Heart right ventricle (tissue), 16 donors: ENCODE data around the gene CSMD2. TPM values are rescaled to one million over a fixed set of nuclear protein-coding genes. Genes with fewer than 3 reads are reported as not detected.

Experiments used
- ATAC-seq, 8 donors: fragments of 200-7000 bp; cut with Tn5 transposase; one replicate each; pipeline ENCODE4 v1.9.1; 2020; ENCODE audit warnings: mild to moderate bottlenecking in 8 of 8, moderate library complexity in 8 of 8, moderate number of reproducible peaks in 1 of 8
- DNase-seq, 2 donors: peaks; one replicate each; pipeline ENCODE4 v3.0.0-alpha.2; 2020
- H3K27ac ChIP-seq, 10 donors: fragments of 200-600 bp; sonication (generic) in 2 of 10; one replicate each; pipeline versions ENCODE4 v1.5.0 to v1.8.0; 2020 to 2022; ENCODE audit warnings: mild to moderate bottlenecking in 3 of 10
- H3K27me3 ChIP-seq, 7 donors: fragments of 200-600 bp; one replicate each; pipeline ENCODE4 v1.8.0; 2021 to 2022; ENCODE audit warnings: mild to moderate bottlenecking in 2 of 7
- H3K36me3 ChIP-seq, 9 donors: fragments of 200-600 bp; sonication (generic) in 1 of 9; one replicate each; pipeline versions ENCODE4 v1.5.0 to v1.8.0; 2020 to 2022; ENCODE audit warnings: mild to moderate bottlenecking in 2 of 9
- H3K4me1 ChIP-seq, 9 donors: fragments of 200-600 bp; sonication (generic) in 1 of 9; one replicate each; pipeline versions ENCODE4 v1.5.0 to v1.8.0; 2020 to 2022; ENCODE audit warnings: mild to moderate bottlenecking in 4 of 9
- H3K4me3 ChIP-seq, 10 donors: fragments of 200-600 bp; sonication (generic) in 2 of 10; one replicate each; pipeline versions ENCODE4 v1.5.0 to v1.8.0; 2020 to 2022; ENCODE audit warnings: mild to moderate bottlenecking in 7 of 10, moderate library complexity in 2 of 10
- H3K9me3 ChIP-seq, 11 donors: fragments of 200-600 bp in 10 of 11; sonication (generic) in 2 of 11; one replicate each; pipeline versions ENCODE4 v1.5.0 to v1.8.0; 2013 to 2022; ENCODE audit warnings: mild to moderate bottlenecking in 2 of 11, control low read depth in 1 of 11, moderate library complexity in 1 of 11
- CTCF ChIP-seq, 9 donors: fragments of 200-600 bp; sonication (generic) in 2 of 9; IDR thresholded peaks; one replicate each; pipeline versions ENCODE4 v1.5.0 to v1.8.0; 2021 to 2022; ENCODE audit warnings: antibody characterized with exemption in 9 of 9, mild to moderate bottlenecking in 5 of 9, moderate library complexity in 1 of 9
- WGBS, 2 donors: extraction: QIAGEN DNeasy Blood & Tissue Kit; methylation state at CpG; one replicate each; pipeline ENCODE4 v1.1.7; 2013; ENCODE audit warnings: inconsistent platforms in 1 of 2; 5-methylcytosine and 5-hydroxymethylcytosine counted together
- intact Hi-C, 10 donors: fragments of 100-400 bp; cut with DNase I; formaldehyde crosslinking; loops; one replicate each; pipeline versions ENCODE4 v1.11.1 to v1.14.2; 2022
- polyA plus RNA-seq, 2 donors: library from polyadenylated mRNA; stranded (reverse); fragments of 200-250 nt; gene quantifications; one replicate each; pipeline ENCODE4 v1.2.3, GENCODE V29; 2013
- total RNA-seq, 10 donors: library from RNA; stranded (reverse); fragmentation: NEBNext Ultra II Directional in 3 of 10; extraction: Animal tissue kit (Norgen Biotek cat#: 25700) in 3 of 10; gene quantifications; one replicate each; pipeline versions ENCODE4 v1.2.1 to v1.2.4, GENCODE V29; 2021 to 2023
- donor health status: Arrhythmogenic right ventricular cardiomyopathy.
- donor health status: ischemic (EF 13 %, LVEDD 7.1; RV severe dilation, severe dysfunction).
- donor health status: healthy with polysubstance abuse.
- donor health status: DM: no; HTN: yes; CAD: no.
- donor health status: DM: no; HTN: no; CAD: no.
- donor health status: ischemic (EF 25% LVEDD 6.9; RV normal size, moderate dysfunction).
- donor health status: ischemic (EF 25% LVEDD 5.7; RV mildly dilated, moderate dysfunction).
- donor health status: healthy.
- donor health status: DM: yes; HTN: yes; CAD: no.
- donor health status: Ischemic cardiomyopathy.
- donor health status: ischemic (EF 35%, LVEDD 5.7; RV mildly dilated, moderate dysfunction).
- donor health status: nonischemic (EF 11% LVEDD 7.7; RV severe dilation, severe dysfunction).
- donor health status: DM: yes; HTN: yes; CAD: no.
- donor health status: PGD.
- donor health status: ischemic (EF 29% LVEDD 5.4; RV normal size, mild dysfunction).
- donor health status: nonischemic (EF 23%, LVEDD 6.1; RV moderate dilation, normal function).

Gene CSMD2
- total and polyA plus RNA-seq, 12 donors: 0.04 to 0.97 (median 0.14) TPM; not detected in 1

DNA sequence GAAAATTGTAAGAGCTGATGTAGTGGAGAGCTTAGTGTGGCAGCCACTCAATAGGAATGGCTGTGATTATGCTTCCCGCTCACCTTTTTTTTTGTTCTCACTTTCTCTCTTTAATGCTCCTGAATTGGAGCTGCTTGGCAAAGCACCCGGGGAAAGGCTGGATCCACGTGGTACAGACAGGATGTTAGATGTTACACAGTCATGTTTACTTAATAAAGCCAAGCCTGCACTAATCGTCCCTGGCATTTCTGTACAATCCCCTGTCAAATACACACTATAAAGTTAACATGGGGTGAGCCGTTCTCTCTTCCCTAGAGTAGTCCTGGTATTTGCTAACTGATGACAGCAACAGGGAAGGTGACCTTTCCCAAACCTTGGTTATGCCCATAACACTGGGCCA, 504.8 kb downstream of the CSMD2 start:
- H3K27me3 ChIP-seq: no peaks in the 10 kb centered on the region
- H3K9me3 ChIP-seq: no peaks in the 10 kb centered on the region
- TF ChIP-seq CTCF (IDR thresholded peaks at IDR 0.05): no peak
- DNase-seq (no peak), ATAC-seq (peak in 2 of 8 donors; percentile 18)
- no peak overlapping the region for H3K4me3 ChIP-seq
- peaks cover 0 to 31% (median 10%) of the 10 kb centered on the region in 9 donors for H3K4me1 ChIP-seq
- H3K27ac ChIP-seq: no peak overlapping the region
- no peaks in the 10 kb centered on the region for H3K36me3 ChIP-seq
- WGBS, 2 donors: 45 to 51% methylated on average over 5 of the region's 5 CpGs
- intact Hi-C loops: no loop called here

- ATAC-seq (no peak), DNase-seq (no peak)
- H3K27ac ChIP-seq: no peak overlapping the region
- H3K27me3 ChIP-seq: no peaks in the 10 kb centered on the region
- H3K4me1 ChIP-seq: peaks cover 0 to 36% (median 10%) of the 10 kb centered on the region in 9 donors
- H3K36me3 ChIP-seq: no peaks in the 10 kb centered on the region
- intact Hi-C loops: no loop called here
- H3K9me3 ChIP-seq: no peaks in the 10 kb centered on the region
- 86% methylated on average over 4 of the region's 4 CpGs for WGBS, 2 donors
- TF ChIP-seq CTCF (IDR thresholded peaks at IDR 0.05): no peak
- no peak overlapping the region for H3K4me3 ChIP-seq
Observed at GRCh38 chr1:33659641-33660040, 505.4 kb downstream of the CSMD2 start.

GRCh38 chr1:33657833-33658232, 507.2 kb downstream of the CSMD2 start:
- H3K4me1 ChIP-seq: peaks cover 0 to 42% (median 10%) of the 10 kb centered on the region in 9 donors
- no peak overlapping the region for H3K27ac ChIP-seq
- DNase-seq (peak in 1 of 2 donors; percentile 22), ATAC-seq (peak in 3 of 8 donors; percentile 16 to 43 (median 28))
- no peak overlapping the region for H3K4me3 ChIP-seq
- no peaks in the 10 kb centered on the region for H3K9me3 ChIP-seq
- 79 to 81% methylated on average over 12 of the region's 12 CpGs for WGBS, 2 donors
- no peaks in the 10 kb centered on the region for H3K27me3 ChIP-seq
- H3K36me3 ChIP-seq: no peaks in the 10 kb centered on the region
- no peak for TF ChIP-seq CTCF (IDR thresholded peaks at IDR 0.05)
- intact Hi-C loops: no loop called here

DNA sequence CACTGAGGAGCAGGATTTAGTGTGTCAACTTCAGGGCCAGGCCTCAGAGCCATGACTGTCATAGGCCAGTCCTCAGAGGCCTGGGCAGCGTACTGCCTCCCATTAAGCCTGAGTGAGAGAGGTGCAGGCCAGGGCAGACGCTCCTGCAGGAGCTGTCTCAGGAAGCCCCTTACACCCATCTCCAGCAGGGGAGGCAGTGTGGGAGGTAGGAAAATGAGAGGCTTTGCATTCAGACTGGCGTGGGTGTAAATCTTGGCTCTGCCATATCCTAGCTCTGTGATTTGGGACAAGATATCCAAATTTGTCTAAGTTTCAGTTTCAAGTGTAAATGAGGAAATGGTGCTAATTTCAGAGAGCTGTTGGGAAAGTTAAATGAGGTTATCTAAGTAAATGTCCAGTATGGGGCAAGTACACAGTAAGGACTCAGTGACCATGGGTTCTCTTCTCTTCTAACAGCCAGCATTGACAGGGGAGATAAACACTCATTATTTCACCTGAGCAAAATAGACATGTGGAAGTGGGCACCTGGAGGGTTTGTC, 508.5 kb downstream of the CSMD2 start:
- WGBS, 2 donors: 83 to 90% methylated on average over 3 of the region's 3 CpGs
- peak overlapping the region in 1 of 10 donors; percentile 65 for H3K27ac ChIP-seq
- peaks cover 0 to 42% (median 10%) of the 10 kb centered on the region in 9 donors for H3K4me1 ChIP-seq
- intact Hi-C loops: no loop called here
- H3K27me3 ChIP-seq: no peaks in the 10 kb centered on the region
- no peaks in the 10 kb centered on the region for H3K36me3 ChIP-seq
- no peaks in the 10 kb centered on the region for H3K9me3 ChIP-seq
- no peak for DNase-seq
- no peak for ATAC-seq
- no peak overlapping the region for H3K4me3 ChIP-seq
- no peak for TF ChIP-seq CTCF (IDR thresholded peaks at IDR 0.05)
